Ishikawa (cell line): ENCODE data around the gene C9orf85.

ENCODE experiments used
- CEBPB ChIP-seq: IDR thresholded peaks from 2 replicates; pipeline ENCODE4 v1.6.1; 2012
- TAF1 ChIP-seq: IDR thresholded peaks from 2 replicates; pipeline ENCODE4 v1.6.1; 2012; ENCODE audit warnings: low read depth, mild to moderate bottlenecking

DNA sequence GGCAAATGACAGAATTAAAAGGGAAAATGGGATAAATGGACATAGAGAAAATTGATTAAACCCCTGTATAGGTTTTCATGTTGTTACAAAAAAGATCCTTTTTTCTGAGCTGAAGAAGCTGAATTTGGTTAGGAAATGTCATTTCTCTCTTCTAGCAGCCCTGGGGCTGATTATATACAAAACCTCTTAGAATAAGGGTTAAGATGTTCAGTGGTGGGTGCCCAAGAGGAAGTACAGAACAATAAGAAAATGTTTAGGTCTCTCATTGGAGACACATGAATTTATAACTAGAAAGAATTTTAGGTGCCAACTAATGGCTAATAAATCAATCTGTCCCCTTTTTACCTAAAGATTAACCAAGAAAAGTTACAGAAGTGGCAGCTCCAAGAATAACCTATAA lies 14.7 kb upstream of the C9orf85 start:
- TF ChIP-seq CEBPB (no peak), TAF1 (no peak)
